ENCODE measurements around the gene TFCP2. TPM values are rescaled to one million over a fixed set of nuclear protein-coding genes. Genes with fewer than 3 reads are reported as not detected.

The TFCP2 gene
- total and polyA plus RNA-seq, 2 of the 13 experiments (the other 11 are each of a cell fraction or from before 2014, with no cell fraction given), result 7.6 to 10.0 TPM

- peak; percentile 99 for ATAC-seq
- peak; percentile 98 for DNase-seq (ENCODE audit: low spot score)
- Histone ChIP-seq H3K4me1 (ENCODE audit: insufficient read depth, low read length) (peaks cover 22% of the 10 kb centered on the region), H3K27ac (ENCODE audit: extremely low read length, insufficient read depth, low read length) (peak within 1 kb of the TSS; percentile 94), H3K79me2 (ENCODE audit: insufficient read depth, low read length) (peaks cover 18% of the 10 kb centered on the region), H3K4me3 (replicated peaks in 1 of 3; ENCODE audit: insufficient read depth in 1 of 3, low read depth in 2 of 3, low read length in 3 of 3) (peak within 1 kb of the TSS; percentile 75 to 86 (median 81)), H3K9me3 (ENCODE audit: low read length) (no peaks in the 10 kb centered on the region), H2AFZ (ENCODE audit: low read length) (peak within 1 kb of the TSS; percentile 73), H3K36me3 (replicated peaks in 1 of 2; ENCODE audit: control insufficient read depth in 1 of 2, insufficient read depth in 2 of 2, low read length in 2 of 2) (peaks cover 1 to 5% of the 10 kb centered on the region in 2 experiments; a peak in 3 of 5 replicates), H4K20me1 (ENCODE audit: insufficient read depth, low read length) (no peaks in the 10 kb centered on the region), H3K27me3 (ENCODE audit: control insufficient read depth in 1 of 2, insufficient read depth in 2 of 2, low read length in 2 of 2) (no peaks in the 10 kb centered on the region; a peak in 1 of 5 replicates), H3K4me2 (ENCODE audit: low read depth, low read length) (peak within 1 kb of the TSS; percentile 81), H3K9ac (ENCODE audit: insufficient read depth, low read depth, low read length) (peak within 1 kb of the TSS; percentile 89)
- intact Hi-C loops (cut with micrococcal nuclease; ENCODE audit: unreplicated experiment) (loop anchor here (1.0 to 10.0 kb wide), 3 partner anchors 35 to 293 kb away; partner anchors contain the start of gene CSRNP2), in situ Hi-C loops (cut with HindIII; ENCODE audit: extremely low pct_ligation_motif_present, low pct_unique_long_range_greater_than_20kb) (no loop called here)
- TSS peak; percentile 95 for BruUV-seq (replicated peaks)
- ChIA-PET POLR2A (interaction anchor here (1.3 to 2.0 kb wide), 3 partner anchors 19 to 36 kb away, joined by 4 to 10 read pairs (median 7); partner anchors contain the start of genes CSRNP2 and SLC11A2), CTCF (ENCODE audit: low intra/inter-chr PET ratio, low total read pairs) (interaction anchor here (0.9 kb wide), 1 partner anchor 293 kb away, joined by 6 read pairs; no protein-coding TSS in a partner anchor)
- FAIRE-seq, result peak; percentile 100
- 3% methylated on average over 25 of the region's 51 CpGs for WGBS (ENCODE audit: low lambda C conversion rate)
- no peak for TF ChIP-seq KLF15 (CRISPR knock-in tag; IDR thresholded peaks at IDR 0.05; ENCODE audit: borderline replicate concordance)
- 0 out of 2 replicates have a peak, but pooled peaks have one; percentile 35 for TF ChIP-seq ZNF619 (CRISPR knock-in tag; IDR thresholded peaks at IDR 0.05)
- TF ChIP-seq SOX13 (IDR thresholded peaks at IDR 0.05), result no peak
- TF ChIP-seq SOX13 (CRISPR knock-in tag; conservative IDR thresholded peaks at IDR 0.05 in 1 of 2, IDR thresholded peaks at IDR 0.05 in 1 of 2), result 0 out of 4 replicates have a peak, but pooled peaks of 1 of the 2 experiments have one; percentile 43
- TF ChIP-seq ELK4 (CRISPR knock-in tag; IDR thresholded peaks at IDR 0.05; ENCODE audit: borderline replicate concordance), result no peak
- TF ChIP-seq CHD2 (IDR thresholded peaks at IDR 0.05; ENCODE audit: low read depth, low read length), result no peak
- peak; percentile 73 for TF ChIP-seq MAX (IDR thresholded peaks at IDR 0.05)
- TF ChIP-seq RAD51 (IDR thresholded peaks at IDR 0.05; ENCODE audit: borderline replicate concordance), result no peak
- TF ChIP-seq REPIN1 (CRISPR knock-in tag; IDR thresholded peaks at IDR 0.05; ENCODE audit: borderline replicate concordance, low read depth), result peak; percentile 21; the same call in 1 of the 2 replicates
- no peak for TF ChIP-seq ZFAT (CRISPR knock-in tag; conservative IDR thresholded peaks at IDR 0.05)
- TF ChIP-seq MIER2 (CRISPR knock-in tag; IDR thresholded peaks at IDR 0.05), result peak; percentile 49; the same call in 1 of the 2 replicates
- peak; percentile 67; the same call in 1 of the 2 replicates for TF ChIP-seq ZNF124 (CRISPR knock-in tag; IDR thresholded peaks at IDR 0.05)
- TF ChIP-seq NRL (CRISPR knock-in tag; IDR thresholded peaks at IDR 0.05; ENCODE audit: borderline replicate concordance), result 0 out of 2 replicates have a peak, but pooled peaks have one; percentile 55
- peak; percentile 50; the same call in 1 of the 2 replicates for TF ChIP-seq MED13 (CRISPR knock-in tag; IDR thresholded peaks at IDR 0.05)
- peak; percentile 51 for TF ChIP-seq GABPA (IDR thresholded peaks at IDR 0.05; ENCODE audit: low read depth, low read length)
- peak; percentile 88 for TF ChIP-seq GABPA (CRISPR knock-in tag; IDR thresholded peaks at IDR 0.05; ENCODE audit: low read depth)
- 0 out of 2 replicates have a peak, but pooled peaks have one; percentile 53 for TF ChIP-seq ZNF503 (CRISPR knock-in tag; IDR thresholded peaks at IDR 0.05)
- peak; percentile 34; the same call in 1 of the 2 replicates for TF ChIP-seq HDAC2 (CRISPR knock-in tag; IDR thresholded peaks at IDR 0.05)
- TF ChIP-seq MTA3 (CRISPR knock-in tag; IDR thresholded peaks at IDR 0.05), result no peak
- no peak for TF ChIP-seq SIN3B (IDR thresholded peaks at IDR 0.05; ENCODE audit: low read length)
- peak; percentile 96 for TF ChIP-seq KAT8 (CRISPR knock-in tag; IDR thresholded peaks at IDR 0.05)
- peak; percentile 51; the same call in 1 of the 2 replicates for TF ChIP-seq ZNF773 (CRISPR knock-in tag; IDR thresholded peaks at IDR 0.05; ENCODE audit: borderline replicate concordance)
Observed at GRCh38 chr12:51047655-51048540, 125.0 kb downstream of the TFCP2 start, which contains the start of gene LETMD1. Gene LETMD1, plus strand, starts transcription at chr12:51048327. Its CDS starts 30 bp downstream, at chr12:51048357.

Data from HepG2 (cell line).